Fibroblast of villous mesenchyme (primary cell): Measurements from ENCODE around the gene PYGB. TPM values are rescaled to one million over a fixed set of nuclear protein-coding genes. Genes with fewer than 3 reads are reported as not detected.

Source experiments
- DNase-seq: peaks from one replicate; pipeline ENCODE4 v3.0.0-alpha.2; 2010; ENCODE audit warnings: low read depth
- H3K4me3 ChIP-seq: 2 replicates; pipeline ENCODE4 v1.5.1; 2011; ENCODE audit warnings: low read depth, mild to moderate bottlenecking, low read length
- total RNA-seq: library from RNA; depleted of rRNA; stranded (reverse); fragments of >200 nt; gene quantifications from 2 replicates; pipeline ENCODE4 v1.2.3, GENCODE V29; 2012
- TF ChIP-seq, protein P1 (sequence below): IDR thresholded peaks from 2 replicates; pipeline ENCODE4 v1.5.1; 2012; ENCODE audit warnings: low read depth, mild to moderate bottlenecking, low read length; ENCODE audit not compliant: insufficient read depth

The PYGB gene
- total RNA-seq, 1 donor = 110 TPM

DNA sequence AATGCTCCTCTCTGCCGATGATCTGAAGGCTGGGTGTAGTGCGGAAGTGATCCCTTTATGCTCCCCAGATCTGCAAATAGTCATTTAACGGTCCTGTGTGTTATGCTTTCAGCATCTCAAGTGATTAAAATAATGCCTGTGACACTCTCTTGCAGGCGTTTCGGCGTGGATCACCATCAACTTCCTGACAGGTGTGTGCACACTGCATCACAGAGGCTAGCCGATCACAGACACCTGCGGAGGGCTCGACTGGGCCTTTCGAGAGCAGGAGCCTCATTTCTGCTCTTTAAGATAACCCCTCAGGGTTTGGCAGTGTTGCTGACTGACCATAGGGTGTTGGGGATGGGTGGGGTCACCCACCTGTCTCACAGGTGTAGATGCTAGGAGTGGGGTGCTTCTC lies 32.4 kb upstream of the PYGB start:
- no peak overlapping the region for H3K4me3 ChIP-seq
- TF ChIP-seq, protein P1, sequence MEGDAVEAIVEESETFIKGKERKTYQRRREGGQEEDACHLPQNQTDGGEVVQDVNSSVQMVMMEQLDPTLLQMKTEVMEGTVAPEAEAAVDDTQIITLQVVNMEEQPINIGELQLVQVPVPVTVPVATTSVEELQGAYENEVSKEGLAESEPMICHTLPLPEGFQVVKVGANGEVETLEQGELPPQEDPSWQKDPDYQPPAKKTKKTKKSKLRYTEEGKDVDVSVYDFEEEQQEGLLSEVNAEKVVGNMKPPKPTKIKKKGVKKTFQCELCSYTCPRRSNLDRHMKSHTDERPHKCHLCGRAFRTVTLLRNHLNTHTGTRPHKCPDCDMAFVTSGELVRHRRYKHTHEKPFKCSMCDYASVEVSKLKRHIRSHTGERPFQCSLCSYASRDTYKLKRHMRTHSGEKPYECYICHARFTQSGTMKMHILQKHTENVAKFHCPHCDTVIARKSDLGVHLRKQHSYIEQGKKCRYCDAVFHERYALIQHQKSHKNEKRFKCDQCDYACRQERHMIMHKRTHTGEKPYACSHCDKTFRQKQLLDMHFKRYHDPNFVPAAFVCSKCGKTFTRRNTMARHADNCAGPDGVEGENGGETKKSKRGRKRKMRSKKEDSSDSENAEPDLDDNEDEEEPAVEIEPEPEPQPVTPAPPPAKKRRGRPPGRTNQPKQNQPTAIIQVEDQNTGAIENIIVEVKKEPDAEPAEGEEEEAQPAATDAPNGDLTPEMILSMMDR = no peak
- DNase-seq = no peak

DNA sequence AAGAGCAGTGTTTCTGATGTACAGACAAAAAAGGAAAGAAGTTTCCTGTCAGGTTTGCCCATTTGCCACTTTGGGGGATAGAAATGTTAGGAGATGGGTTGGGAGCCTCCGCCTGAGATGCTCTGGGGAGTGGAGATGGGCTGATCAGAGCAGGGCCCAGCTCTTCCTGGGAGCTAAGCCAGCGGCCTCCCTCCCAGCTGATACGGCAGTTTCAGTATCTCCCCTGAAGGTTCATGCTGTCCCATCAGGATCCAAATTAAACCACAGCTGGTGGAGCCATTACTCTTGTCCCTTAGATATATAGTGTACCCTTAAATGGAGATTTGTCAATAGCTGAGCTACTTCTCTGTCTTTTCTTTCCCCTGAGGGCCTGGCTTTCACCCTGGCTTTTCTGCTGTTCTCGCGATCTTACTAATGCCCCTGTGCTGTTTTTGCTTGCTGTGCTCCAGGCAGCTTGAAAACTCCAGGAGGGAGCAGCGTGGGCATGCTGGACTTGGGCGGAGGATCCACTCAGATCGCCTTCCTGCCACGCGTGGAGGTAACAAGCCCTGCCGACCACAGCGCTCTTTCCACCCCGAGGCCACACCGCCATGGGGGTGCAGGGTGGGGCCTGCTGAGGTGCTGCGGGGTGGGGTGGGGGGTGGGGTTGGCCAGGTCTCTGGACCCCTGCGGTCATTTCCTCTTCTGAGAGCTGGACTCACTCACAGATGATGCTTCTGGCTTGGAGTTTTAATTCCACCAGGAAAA lies 31.5 kb upstream of the PYGB start:
- no peak for DNase-seq
- TF ChIP-seq, protein P1 = no peak
- no peak overlapping the region for H3K4me3 ChIP-seq

DNA sequence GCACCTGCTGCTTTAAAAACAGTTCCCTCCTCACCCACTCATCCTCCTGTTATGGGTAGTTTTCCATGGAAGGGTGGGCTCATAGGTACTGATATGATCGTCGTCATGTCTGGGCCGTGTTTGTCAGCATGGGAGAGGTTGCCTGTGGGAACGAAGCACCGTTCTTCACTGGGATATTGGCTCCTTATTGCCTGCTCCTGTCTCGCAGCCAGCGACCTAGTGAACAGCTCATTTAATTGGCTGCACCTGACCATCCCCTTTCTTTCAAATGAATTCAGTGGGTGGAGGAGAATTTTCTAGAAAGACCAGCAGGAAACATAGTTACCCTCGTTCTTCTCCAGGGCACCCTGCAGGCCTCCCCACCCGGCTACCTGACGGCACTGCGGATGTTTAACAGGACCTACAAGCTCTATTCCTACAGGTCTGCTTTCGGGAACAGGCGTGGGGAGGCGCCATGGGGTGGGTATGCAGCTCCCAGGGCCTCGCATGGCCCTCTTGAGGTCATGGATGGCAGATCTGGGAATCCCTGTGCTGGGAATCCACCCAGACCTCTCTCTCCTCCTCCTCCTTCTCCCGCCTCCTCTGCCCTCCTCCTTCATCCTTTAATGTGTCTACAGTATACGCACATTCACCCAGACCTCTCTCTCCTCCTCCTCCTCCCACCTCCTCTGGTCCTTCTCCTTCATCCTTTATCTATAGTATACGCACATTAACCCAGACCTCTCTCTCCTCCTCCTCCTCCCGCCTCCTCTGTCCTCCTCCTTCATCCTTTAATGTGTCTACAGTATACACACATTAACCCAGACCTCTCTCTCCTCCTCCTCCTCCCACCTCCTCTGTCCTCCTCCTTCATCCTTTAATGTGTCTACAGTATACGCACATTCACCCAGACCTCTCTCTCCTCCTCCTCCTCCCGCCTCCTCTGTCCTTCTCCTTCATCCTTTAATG lies 30.4 kb upstream of the PYGB start:
- TF ChIP-seq, protein P1 = no peak
- DNase-seq = no peak
- H3K4me3 ChIP-seq = no peak overlapping the region

DNA sequence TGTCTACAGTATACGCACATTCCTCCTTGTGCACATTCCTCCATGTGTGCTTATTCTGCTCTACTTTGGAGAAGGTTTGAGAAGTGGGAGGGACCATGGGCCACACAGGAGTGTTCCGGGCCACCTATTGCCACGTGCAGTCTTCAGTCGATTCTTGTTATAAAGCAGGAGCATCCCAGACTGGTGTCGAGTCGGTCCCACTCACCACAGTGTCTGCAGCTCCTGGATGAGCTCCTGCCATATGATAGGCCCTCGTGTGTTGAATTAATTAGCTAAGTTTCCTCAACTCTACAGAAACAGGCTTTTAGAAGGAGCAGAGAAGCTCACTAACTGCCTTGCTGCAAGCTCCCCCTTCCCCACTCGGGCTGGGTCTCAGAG lies 29.8 kb upstream of the PYGB start:
- DNase-seq = no peak
- TF ChIP-seq, protein P1 = no peak

DNA sequence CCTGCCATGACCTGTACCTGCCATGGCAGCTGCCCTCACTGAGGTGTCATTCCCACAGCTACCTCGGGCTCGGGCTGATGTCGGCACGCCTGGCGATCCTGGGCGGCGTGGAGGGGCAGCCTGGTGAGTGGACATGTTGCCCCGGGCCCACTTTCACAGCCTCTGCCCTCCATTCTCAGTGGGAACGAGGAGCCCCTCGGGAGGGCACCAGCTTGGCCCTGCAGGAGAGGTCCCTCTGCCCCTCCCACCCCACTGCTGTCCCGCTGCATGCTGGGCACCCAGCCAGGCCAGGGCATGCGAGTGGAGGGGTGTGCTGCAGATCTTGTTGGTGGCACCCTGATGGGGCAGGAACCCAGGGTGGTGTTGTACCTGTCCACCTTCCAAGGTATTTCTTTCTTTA lies 29.4 kb upstream of the PYGB start:
- TF ChIP-seq, protein P1 = no peak
- no peak overlapping the region for H3K4me3 ChIP-seq
- no peak for DNase-seq

More for the DNA sequence above, 29.8 kb upstream of the PYGB start:
- H3K4me3 ChIP-seq = no peak overlapping the region

DNA sequence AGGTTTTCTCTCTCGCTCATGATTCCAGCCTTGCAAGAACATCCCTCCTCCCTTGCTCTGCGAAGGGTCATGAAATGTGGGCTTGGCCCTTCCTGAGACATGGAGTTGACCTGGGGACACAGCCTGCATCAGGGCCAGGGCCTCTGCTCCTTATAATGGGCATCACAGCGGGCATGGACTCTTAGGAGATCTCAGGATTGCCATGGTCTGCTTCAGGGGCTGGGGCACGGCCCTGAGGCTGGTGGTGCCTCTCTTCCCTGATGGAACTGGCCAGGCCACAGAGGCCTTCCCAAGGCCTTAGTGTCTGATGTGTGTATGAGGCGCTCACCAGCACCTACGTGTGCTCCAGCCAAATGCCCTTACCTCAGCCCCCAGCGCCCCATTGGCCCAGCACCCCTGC lies 28.5 kb upstream of the PYGB start:
- TF ChIP-seq, protein P1 = no peak
- no peak for DNase-seq
- no peak overlapping the region for H3K4me3 ChIP-seq
